SK-N-SH treated with all-trans-retinoic acid at 6 μM for 48 hours (cell line): Measurements from ENCODE around the gene ADARB2.

Experiments used
- ATAC-seq: fragments of 200-7000 bp; cut with Tn5 transposase; 3 replicates; pipeline ENCODE4 v1.9.1; 2020; ENCODE audit warnings: mild to moderate bottlenecking, moderate library complexity
- ARNTL ChIP-seq: fragments of 450-650 bp; formaldehyde crosslinking; IDR thresholded peaks from 2 replicates; pipeline ENCODE4 v1.5.0; 2020; ENCODE audit warnings: low read depth, mild to moderate bottlenecking, moderate library complexity, borderline replicate concordance
- BACH2 ChIP-seq: fragments of 250-450 bp; sonication (Bioruptor Pico); IDR thresholded peaks from 2 replicates; pipeline ENCODE4 v1.9.0; 2021; ENCODE audit warnings: mild to moderate bottlenecking, borderline replicate concordance
- CSDC2 ChIP-seq: fragments of 250-450 bp; sonication (Bioruptor Pico); IDR thresholded peaks from 2 replicates; pipeline ENCODE4 v1.5.0; 2020; ENCODE audit warnings: mild to moderate bottlenecking, moderate library complexity
- CSRNP3 ChIP-seq: fragments of 250-450 bp; sonication (Bioruptor Pico); IDR thresholded peaks from 2 replicates; pipeline ENCODE4 v1.5.1; 2021; ENCODE audit warnings: mild to moderate bottlenecking, moderate library complexity
- ESRRG ChIP-seq: fragments of 250-450 bp; sonication (Bioruptor Pico); IDR thresholded peaks from 2 replicates; pipeline ENCODE4 v1.6.1; 2021; ENCODE audit warnings: mild to moderate bottlenecking
- ISL1 ChIP-seq: fragments of 250-450 bp; sonication (Bioruptor Pico); IDR thresholded peaks from 2 replicates; pipeline ENCODE4 v2.1.2; 2022; ENCODE audit warnings: mild to moderate bottlenecking, moderate library complexity
- OSR1 ChIP-seq: fragments of 250-450 bp; sonication (Bioruptor Pico); IDR thresholded peaks from 2 replicates; pipeline ENCODE4 v1.8.0; 2022; ENCODE audit warnings: moderate library complexity, mild to moderate bottlenecking, inconsistent platforms
- PATZ1 ChIP-seq: fragments of 250-450 bp; sonication (Bioruptor Pico); IDR thresholded peaks from 2 replicates; pipeline ENCODE4 v1.8.0; 2020; ENCODE audit warnings: mild to moderate bottlenecking, moderate library complexity, borderline replicate concordance
- PPARA ChIP-seq: fragments of 250-450 bp; sonication (Bioruptor Pico); IDR thresholded peaks from 2 replicates; pipeline ENCODE4 v1.5.0; 2020; ENCODE audit warnings: mild to moderate bottlenecking, borderline replicate concordance
- RARB ChIP-seq: fragments of 250-450 bp; sonication (Bioruptor Pico); IDR thresholded peaks from 2 replicates; pipeline ENCODE4 v1.8.0; 2021; ENCODE audit warnings: mild to moderate bottlenecking, moderate library complexity
- SNAI2 ChIP-seq: fragments of 250-450 bp; sonication (Bioruptor Pico); IDR thresholded peaks from 2 replicates; pipeline ENCODE4 v1.5.0; 2020; ENCODE audit warnings: mild to moderate bottlenecking, moderate library complexity
- TCF4 ChIP-seq: fragments of 250-450 bp; sonication (Bioruptor Pico); IDR thresholded peaks from 2 replicates; pipeline ENCODE4 v1.8.0; 2021; ENCODE audit warnings: mild to moderate bottlenecking, moderate library complexity, borderline replicate concordance
- TOX ChIP-seq: fragments of 250-450 bp; sonication (Bioruptor Pico); IDR thresholded peaks from 2 replicates; pipeline ENCODE4 v1.8.0; 2021; ENCODE audit warnings: mild to moderate bottlenecking, moderate library complexity, borderline replicate concordance
- TSHZ2 ChIP-seq: fragments of 250-450 bp; sonication (Bioruptor Pico); IDR thresholded peaks from 2 replicates; pipeline ENCODE4 v1.5.0; 2020; ENCODE audit warnings: mild to moderate bottlenecking, moderate library complexity
- ZC3H10 ChIP-seq: fragments of 250-450 bp; sonication (Bioruptor Pico); IDR thresholded peaks from 2 replicates; pipeline ENCODE4 v1.5.1; 2021; ENCODE audit warnings: mild to moderate bottlenecking, moderate library complexity
- ZFP3 ChIP-seq: fragments of 250-450 bp; sonication (Bioruptor Pico); IDR thresholded peaks from 2 replicates; pipeline ENCODE4 v1.5.0; 2020; ENCODE audit warnings: mild to moderate bottlenecking, moderate library complexity
- ZFP30 ChIP-seq: fragments of 450-650 bp; formaldehyde crosslinking; IDR thresholded peaks from 2 replicates; pipeline ENCODE4 v1.5.0; 2022; ENCODE audit warnings: mild to moderate bottlenecking, moderate library complexity
- ZNF565 ChIP-seq: fragments of 450-650 bp; formaldehyde crosslinking; conservative IDR thresholded peaks from 2 replicates; pipeline ENCODE4 v1.5.0; 2020; ENCODE audit warnings: low read depth, mild to moderate bottlenecking, moderate library complexity
- ZNF70 ChIP-seq: fragments of 450-650 bp; formaldehyde crosslinking; IDR thresholded peaks from 2 replicates; pipeline ENCODE4 v1.5.0; 2020; ENCODE audit warnings: mild to moderate bottlenecking, moderate library complexity
- ZNF8 ChIP-seq: fragments of 450-650 bp; formaldehyde crosslinking; IDR thresholded peaks from 2 replicates; pipeline ENCODE4 v1.5.0; 2020; ENCODE audit warnings: mild to moderate bottlenecking, moderate library complexity
- TF ChIP-seq, protein P1 (sequence below): fragments of 250-450 bp; sonication (Bioruptor Pico); IDR thresholded peaks from 2 replicates; pipeline ENCODE4 v1.8.0; 2021; ENCODE audit warnings: low read depth, mild to moderate bottlenecking, moderate library complexity, borderline replicate concordance

The ADARB2 gene

GRCh38 chr10:1688531-1688930, 48.8 kb downstream of the ADARB2 start (continued):
- TF ChIP-seq, protein P1, sequence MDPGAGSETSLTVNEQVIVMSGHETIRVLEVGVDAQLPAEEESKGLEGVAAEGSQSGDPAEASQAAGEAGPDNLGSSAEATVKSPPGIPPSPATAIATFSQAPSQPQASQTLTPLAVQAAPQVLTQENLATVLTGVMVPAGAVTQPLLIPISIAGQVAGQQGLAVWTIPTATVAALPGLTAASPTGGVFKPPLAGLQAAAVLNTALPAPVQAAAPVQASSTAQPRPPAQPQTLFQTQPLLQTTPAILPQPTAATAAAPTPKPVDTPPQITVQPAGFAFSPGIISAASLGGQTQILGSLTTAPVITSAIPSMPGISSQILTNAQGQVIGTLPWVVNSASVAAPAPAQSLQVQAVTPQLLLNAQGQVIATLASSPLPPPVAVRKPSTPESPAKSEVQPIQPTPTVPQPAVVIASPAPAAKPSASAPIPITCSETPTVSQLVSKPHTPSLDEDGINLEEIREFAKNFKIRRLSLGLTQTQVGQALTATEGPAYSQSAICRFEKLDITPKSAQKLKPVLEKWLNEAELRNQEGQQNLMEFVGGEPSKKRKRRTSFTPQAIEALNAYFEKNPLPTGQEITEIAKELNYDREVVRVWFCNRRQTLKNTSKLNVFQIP (CRISPR knock-in tag), result no peak
- no peak for TF ChIP-seq TCF4
- no peak for TF ChIP-seq CSDC2
- TF ChIP-seq ZC3H10 (CRISPR knock-in tag), result no peak
- TF ChIP-seq ESRRG (CRISPR knock-in tag), result no peak
- no peak for TF ChIP-seq ZFP30 (CRISPR knock-in tag)

DNA sequence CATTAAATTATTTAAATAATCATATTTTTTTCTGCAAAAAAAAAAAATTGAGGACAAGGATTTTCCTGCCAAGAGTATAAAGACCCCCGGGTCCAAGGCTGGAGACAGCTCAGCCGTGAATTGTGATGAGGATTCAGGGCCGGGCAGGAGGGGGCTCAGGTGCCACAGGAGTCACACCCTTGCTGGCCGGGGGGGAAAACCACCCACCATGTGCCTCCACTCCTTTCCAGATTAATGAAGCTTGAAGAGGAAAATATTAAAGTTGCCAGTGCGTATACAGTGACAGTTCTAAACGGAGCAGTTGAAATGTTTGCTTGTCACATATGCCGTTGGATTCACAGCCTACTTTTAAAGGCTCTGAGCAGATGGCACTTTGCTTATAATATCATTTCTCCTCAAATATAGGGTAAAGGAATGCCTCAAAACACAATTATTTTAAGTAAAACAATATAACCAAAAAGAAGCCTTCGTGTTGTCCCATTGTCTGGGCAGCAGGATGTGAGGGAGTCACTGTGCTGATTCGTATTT, 49.6 kb downstream of the ADARB2 start:
- ATAC-seq, result no peak
- TF ChIP-seq ZC3H10 (CRISPR knock-in tag), result no peak
- TF ChIP-seq SNAI2 (CRISPR knock-in tag), result no peak
- TF ChIP-seq BACH2 (CRISPR knock-in tag), result no peak

GRCh38 chr10:1687190-1687589, 50.1 kb downstream of the ADARB2 start:
- ATAC-seq, result no peak

GRCh38 chr10:1686491-1686749, 50.9 kb downstream of the ADARB2 start:
- no peak for ATAC-seq
- no peak for TF ChIP-seq RARB (CRISPR knock-in tag)
- no peak for TF ChIP-seq CSRNP3 (CRISPR knock-in tag)
- no peak for TF ChIP-seq TCF4
- TF ChIP-seq ZC3H10 (CRISPR knock-in tag), result no peak
- no peak for TF ChIP-seq ZNF70 (CRISPR knock-in tag)
- TF ChIP-seq ZFP3, result no peak
- no peak for TF ChIP-seq ESRRG (CRISPR knock-in tag)
- TF ChIP-seq, all 23 proteins: peak for 0

More at GRCh38 chr10:1687190-1687589, 50.1 kb downstream of the ADARB2 start:
- TF ChIP-seq ARNTL (CRISPR knock-in tag) (no peak), TOX (CRISPR knock-in tag) (no peak), BACH2 (CRISPR knock-in tag) (no peak), PPARA (CRISPR knock-in tag) (no peak), ESRRG (CRISPR knock-in tag) (no peak), TSHZ2 (no peak), TCF4 (no peak)
- TF ChIP-seq, protein P1 (CRISPR knock-in tag), result no peak

DNA sequence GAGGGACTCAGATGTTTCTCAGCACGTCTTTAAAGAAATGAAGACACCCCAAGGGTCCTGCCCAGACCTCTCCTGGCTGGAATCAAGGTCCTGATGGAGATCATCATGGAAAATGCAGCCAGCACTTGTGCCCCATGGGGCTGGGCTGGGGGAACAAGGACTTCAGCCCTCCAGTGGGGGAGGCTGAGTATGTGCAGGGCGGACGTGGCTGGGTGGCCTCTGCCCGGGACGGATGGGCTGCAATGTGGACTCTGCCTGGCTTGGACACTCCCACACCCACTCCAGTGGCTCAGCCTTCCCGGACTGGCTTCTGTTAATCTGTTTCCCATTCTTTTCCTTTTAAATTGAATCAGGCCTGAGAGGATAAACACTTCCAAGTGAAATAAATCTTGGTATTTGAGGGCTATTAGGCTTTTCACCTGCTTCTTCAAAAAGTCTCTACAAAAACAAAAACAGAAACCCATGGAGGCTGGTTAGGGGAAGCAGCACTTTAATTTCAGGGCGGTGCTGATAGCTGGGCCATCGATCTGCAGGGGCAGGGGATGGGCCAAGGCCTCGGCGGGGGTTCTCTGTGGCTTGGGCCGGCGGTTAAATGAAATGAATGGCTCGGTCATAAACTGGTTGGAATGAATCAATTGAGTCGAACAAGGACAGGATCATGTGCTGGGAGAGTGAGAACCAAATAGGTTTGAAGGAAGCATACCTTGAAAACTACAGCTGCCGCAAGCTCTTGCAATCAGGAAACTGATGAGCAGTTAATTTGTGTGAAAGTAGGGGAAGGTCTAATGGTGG, 51.4 kb downstream of the ADARB2 start:
- no peak for ATAC-seq
- no peak for TF ChIP-seq ESRRG (CRISPR knock-in tag)
- no peak for TF ChIP-seq BACH2 (CRISPR knock-in tag)
- TF ChIP-seq ISL1, result no peak
- TF ChIP-seq ZC3H10 (CRISPR knock-in tag), result no peak
- TF ChIP-seq ZNF565 (CRISPR knock-in tag), result no peak
- no peak for TF ChIP-seq PPARA (CRISPR knock-in tag)
- TF ChIP-seq, protein P1 (CRISPR knock-in tag), result no peak
- TF ChIP-seq OSR1, result no peak
- no peak for TF ChIP-seq PATZ1 (CRISPR knock-in tag)
- no peak for TF ChIP-seq ZFP3
- no peak for TF ChIP-seq ZNF8 (CRISPR knock-in tag)
